ENCODE results near the gene GRAMD1A.

The GRAMD1A gene

DNA sequence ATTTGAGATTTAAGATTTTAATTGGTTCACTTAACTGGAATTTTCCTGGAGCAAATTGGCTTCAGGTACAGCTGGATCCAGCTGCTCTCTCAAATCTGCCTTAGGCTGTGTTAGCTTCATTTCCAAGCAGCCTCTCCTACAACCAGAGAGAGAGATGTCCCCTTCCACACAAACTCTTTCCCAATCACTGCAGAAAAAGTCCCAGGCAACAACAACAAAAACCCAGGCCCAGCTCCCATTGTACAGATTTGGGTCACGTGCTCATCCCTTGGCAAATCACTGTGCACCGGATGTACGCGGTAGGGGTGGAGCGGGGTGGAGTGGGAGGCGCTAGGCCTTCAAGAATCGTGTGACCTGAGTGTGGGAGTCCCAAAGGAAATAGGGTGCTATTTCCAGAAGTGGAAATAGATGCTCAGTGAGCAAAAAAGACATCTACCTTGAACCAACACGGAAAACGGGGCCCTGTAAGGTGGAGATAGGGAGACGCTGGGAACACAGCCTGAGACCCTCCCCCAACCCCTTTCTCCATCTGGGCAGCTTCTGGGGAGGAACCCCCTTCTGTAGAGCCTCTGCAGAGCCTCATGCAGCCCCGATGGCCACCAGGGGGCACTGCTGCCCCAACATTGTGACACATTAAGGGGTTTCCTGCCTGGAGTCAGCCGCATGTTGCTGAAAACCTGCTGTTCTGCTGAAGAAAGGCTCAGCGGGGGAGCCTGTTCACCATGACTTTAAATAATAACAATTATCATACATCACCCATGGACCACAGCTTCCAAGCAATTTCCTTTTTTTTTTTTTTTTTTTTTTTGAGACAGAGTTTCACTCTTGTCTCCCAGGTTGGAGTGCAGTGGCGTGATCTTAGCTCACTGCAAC lies 66.8 kb downstream of the GRAMD1A start:
- TF ChIP-seq, protein P1, sequence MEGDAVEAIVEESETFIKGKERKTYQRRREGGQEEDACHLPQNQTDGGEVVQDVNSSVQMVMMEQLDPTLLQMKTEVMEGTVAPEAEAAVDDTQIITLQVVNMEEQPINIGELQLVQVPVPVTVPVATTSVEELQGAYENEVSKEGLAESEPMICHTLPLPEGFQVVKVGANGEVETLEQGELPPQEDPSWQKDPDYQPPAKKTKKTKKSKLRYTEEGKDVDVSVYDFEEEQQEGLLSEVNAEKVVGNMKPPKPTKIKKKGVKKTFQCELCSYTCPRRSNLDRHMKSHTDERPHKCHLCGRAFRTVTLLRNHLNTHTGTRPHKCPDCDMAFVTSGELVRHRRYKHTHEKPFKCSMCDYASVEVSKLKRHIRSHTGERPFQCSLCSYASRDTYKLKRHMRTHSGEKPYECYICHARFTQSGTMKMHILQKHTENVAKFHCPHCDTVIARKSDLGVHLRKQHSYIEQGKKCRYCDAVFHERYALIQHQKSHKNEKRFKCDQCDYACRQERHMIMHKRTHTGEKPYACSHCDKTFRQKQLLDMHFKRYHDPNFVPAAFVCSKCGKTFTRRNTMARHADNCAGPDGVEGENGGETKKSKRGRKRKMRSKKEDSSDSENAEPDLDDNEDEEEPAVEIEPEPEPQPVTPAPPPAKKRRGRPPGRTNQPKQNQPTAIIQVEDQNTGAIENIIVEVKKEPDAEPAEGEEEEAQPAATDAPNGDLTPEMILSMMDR (conservative IDR thresholded peaks at IDR 0.05; ENCODE audit: low read length) = peak; percentile 95
- TF ChIP-seq EZH2phosphoT487 (IDR thresholded peaks at IDR 0.05; ENCODE audit: borderline replicate concordance) = no peak
- Histone ChIP-seq H3K4me1 (ENCODE audit: insufficient read depth, low read length, poor library complexity, severe bottlenecking) (no peaks in the 10 kb centered on the region), H3K9me2 (replicated peaks; ENCODE audit: low read depth, low read length) (no peaks in the 10 kb centered on the region), H4K20me1 (ENCODE audit: insufficient read depth, low read length, poor library complexity, severe bottlenecking) (no peaks in the 10 kb centered on the region), H3K9ac (ENCODE audit: low read depth, low read length, poor library complexity, severe bottlenecking) (no peak overlapping the region), H3F3A (ENCODE audit: low read depth) (no peaks in the 10 kb centered on the region), H3K27me3 (ENCODE audit: insufficient read depth, low read length, poor library complexity, severe bottlenecking) (no peaks in the 10 kb centered on the region), H2AFZ (ENCODE audit: low read length) (no peak overlapping the region), H3K79me2 (ENCODE audit: insufficient read depth, low read length) (no peaks in the 10 kb centered on the region), H3K4me2 (ENCODE audit: low read depth, low read length, poor library complexity, severe bottlenecking) (no peak overlapping the region), H3K4me3 (ENCODE audit: low read length, poor library complexity, severe bottlenecking) (no peak overlapping the region), H3K36me3 (ENCODE audit: insufficient read depth, low read length) (no peaks in the 10 kb centered on the region), H3K9me3 (ENCODE audit: insufficient read depth, low read depth, low read length) (no peaks in the 10 kb centered on the region)

- Histone ChIP-seq H3K9me2 (replicated peaks; ENCODE audit: low read depth, low read length) (no peaks in the 10 kb centered on the region), H2AFZ (ENCODE audit: low read length) (no peak overlapping the region), H3K4me1 (ENCODE audit: insufficient read depth, low read length, poor library complexity, severe bottlenecking) (no peaks in the 10 kb centered on the region), H3K36me3 (ENCODE audit: insufficient read depth, low read length) (no peaks in the 10 kb centered on the region), H3K4me3 (ENCODE audit: low read length, poor library complexity, severe bottlenecking) (no peak overlapping the region), H3K9me3 (ENCODE audit: insufficient read depth, low read depth, low read length) (no peaks in the 10 kb centered on the region), H3K27me3 (ENCODE audit: insufficient read depth, low read length, poor library complexity, severe bottlenecking) (no peaks in the 10 kb centered on the region), H3K9ac (ENCODE audit: low read depth, low read length, poor library complexity, severe bottlenecking) (no peak overlapping the region), H4K20me1 (ENCODE audit: insufficient read depth, low read length, poor library complexity, severe bottlenecking) (no peaks in the 10 kb centered on the region), H3F3A (ENCODE audit: low read depth) (no peaks in the 10 kb centered on the region), H3K4me2 (ENCODE audit: low read depth, low read length, poor library complexity, severe bottlenecking) (no peak overlapping the region), H3K79me2 (ENCODE audit: insufficient read depth, low read length) (no peaks in the 10 kb centered on the region)
- TF ChIP-seq, protein P1 (conservative IDR thresholded peaks at IDR 0.05; ENCODE audit: low read length) = no peak
- TF ChIP-seq EZH2phosphoT487 (IDR thresholded peaks at IDR 0.05; ENCODE audit: borderline replicate concordance) = no peak
Measured at GRCh38 chr19:35068941-35069634, 69.0 kb downstream of the GRAMD1A start.

DNA sequence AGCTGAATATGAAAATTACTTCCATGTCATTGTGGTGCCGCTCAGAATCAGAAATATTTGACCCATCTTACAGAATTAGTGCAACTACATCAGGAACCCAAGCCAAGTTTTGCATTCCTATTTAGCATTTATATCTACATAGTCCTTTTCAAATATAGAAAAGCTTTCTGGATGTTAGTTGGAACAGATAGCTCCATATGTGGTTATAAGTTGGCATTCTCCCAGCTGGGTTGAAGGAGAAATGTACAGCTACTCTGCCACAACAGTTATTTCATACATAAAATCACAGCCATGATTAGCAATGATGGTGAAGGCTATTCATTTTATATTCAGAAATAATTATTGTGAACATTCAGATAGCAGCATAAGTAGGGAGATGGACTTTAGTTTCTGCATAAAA lies 69.6 kb downstream of the GRAMD1A start:
- Histone ChIP-seq H3F3A (ENCODE audit: low read depth) (no peaks in the 10 kb centered on the region), H3K9ac (ENCODE audit: low read depth, low read length, poor library complexity, severe bottlenecking) (no peak overlapping the region), H3K4me1 (ENCODE audit: insufficient read depth, low read length, poor library complexity, severe bottlenecking) (no peaks in the 10 kb centered on the region), H3K4me2 (ENCODE audit: low read depth, low read length, poor library complexity, severe bottlenecking) (no peak overlapping the region), H3K27me3 (ENCODE audit: insufficient read depth, low read length, poor library complexity, severe bottlenecking) (no peaks in the 10 kb centered on the region), H4K20me1 (ENCODE audit: insufficient read depth, low read length, poor library complexity, severe bottlenecking) (no peaks in the 10 kb centered on the region), H3K79me2 (ENCODE audit: insufficient read depth, low read length) (no peaks in the 10 kb centered on the region), H3K36me3 (ENCODE audit: insufficient read depth, low read length) (no peaks in the 10 kb centered on the region), H3K9me3 (ENCODE audit: insufficient read depth, low read depth, low read length) (no peaks in the 10 kb centered on the region), H3K4me3 (ENCODE audit: low read length, poor library complexity, severe bottlenecking) (no peak overlapping the region), H3K9me2 (replicated peaks; ENCODE audit: low read depth, low read length) (no peaks in the 10 kb centered on the region), H2AFZ (ENCODE audit: low read length) (no peak overlapping the region)
- TF ChIP-seq, protein P1 (conservative IDR thresholded peaks at IDR 0.05; ENCODE audit: low read length) = no peak
- no peak for TF ChIP-seq EZH2phosphoT487 (IDR thresholded peaks at IDR 0.05; ENCODE audit: borderline replicate concordance)
